Esophagus (tissue), 2 donors: ENCODE data around the gene NFATC3. TPM values are rescaled to one million over a fixed set of nuclear protein-coding genes. Genes with fewer than 3 reads are reported as not detected.

Experiments used
- H3K27ac ChIP-seq, 2 donors: one replicate each; pipeline ENCODE4 v1.5.1; 2013; ENCODE audit warnings: low read depth in 2 of 2, mild to moderate bottlenecking in 2 of 2, inconsistent platforms in 1 of 2, low read length in 1 of 2, moderate library complexity in 1 of 2
- H3K27me3 ChIP-seq, 2 donors: one replicate each; pipeline ENCODE4 v1.6.1; 2013; ENCODE audit warnings: low read length in 2 of 2, control low read depth in 1 of 2, mild to moderate bottlenecking in 1 of 2; ENCODE audit not compliant: insufficient read depth in 2 of 2, control insufficient read depth in 1 of 2
- H3K36me3 ChIP-seq, 2 donors: one replicate each; pipeline ENCODE4 v1.6.1; 2013; ENCODE audit warnings: low read length in 1 of 2; ENCODE audit not compliant: control insufficient read depth in 2 of 2, insufficient read depth in 2 of 2
- H3K4me1 ChIP-seq, 2 donors: one replicate each; pipeline ENCODE4 v1.6.1; 2013; ENCODE audit warnings: low read length in 1 of 2; ENCODE audit not compliant: control insufficient read depth in 2 of 2, insufficient read depth in 2 of 2
- H3K4me3 ChIP-seq, 2 donors: one replicate each; pipeline ENCODE4 v1.5.1; 2013; ENCODE audit warnings: low read length in 2 of 2, mild to moderate bottlenecking in 2 of 2, low read depth in 1 of 2, moderate library complexity in 1 of 2
- H3K9me3 ChIP-seq, 2 donors: one replicate each; pipeline ENCODE4 v1.6.1; 2013; ENCODE audit warnings: mild to moderate bottlenecking in 2 of 2, low read depth in 1 of 2, low read length in 1 of 2, moderate library complexity in 1 of 2; ENCODE audit not compliant: control insufficient read depth in 2 of 2, insufficient read depth in 1 of 2
- WGBS, 2 donors: extraction: QIAGEN DNeasy Blood & Tissue Kit; methylation state at CpG; one replicate each; pipeline ENCODE4 v1.1.7; 2013; 5-methylcytosine and 5-hydroxymethylcytosine counted together
- polyA plus RNA-seq, 2 donors: library from polyadenylated mRNA; stranded (reverse); fragments of 200-250 nt; gene quantifications; one replicate each; pipeline ENCODE4 v1.2.3, GENCODE V29; 2013
- donor health status: healthy with polysubstance abuse.
- donor health status: Bipolar disorder and iron deficiency.

NFATC3 gene
- polyA plus RNA-seq, 2 donors = 4.0 to 5.5 TPM

- peaks cover 0 to 17% of the 10 kb centered on the region in 2 donors for H3K4me1 ChIP-seq
- 73 to 84% methylated on average over 1 of the region's 1 CpG for WGBS, 2 donors
- H3K27me3 ChIP-seq = no peaks in the 10 kb centered on the region
- no peak overlapping the region for H3K27ac ChIP-seq
- no peak overlapping the region for H3K4me3 ChIP-seq
- H3K9me3 ChIP-seq = no peaks in the 10 kb centered on the region
- peaks cover 13 to 17% of the 10 kb centered on the region in 2 donors for H3K36me3 ChIP-seq
Observed at GRCh38 chr16:68071518-68071901, 13.7 kb upstream of the NFATC3 start.

GRCh38 chr16:68072038-68072695, 13.0 kb upstream of the NFATC3 start:
- H3K36me3 ChIP-seq = peaks cover 13 to 18% of the 10 kb centered on the region in 2 donors
- peak overlapping the region; percentile 14 to 72 for H3K27ac ChIP-seq

GRCh38 chr16:68073902-68074760, 11.0 kb upstream of the NFATC3 start:
- H3K27ac ChIP-seq = no peak overlapping the region
- H3K4me3 ChIP-seq = no peak overlapping the region
- no peaks in the 10 kb centered on the region for H3K27me3 ChIP-seq
- peaks cover 0 to 17% of the 10 kb centered on the region in 2 donors for H3K4me1 ChIP-seq
- no peaks in the 10 kb centered on the region for H3K9me3 ChIP-seq
- WGBS, 2 donors = 87 to 93% methylated on average over 9 of the region's 9 CpGs
- peaks cover 22 to 24% of the 10 kb centered on the region in 2 donors for H3K36me3 ChIP-seq

More at GRCh38 chr16:68072038-68072695, 13.0 kb upstream of the NFATC3 start:
- Histone ChIP-seq H3K9me3 (no peaks in the 10 kb centered on the region), H3K4me3 (no peak overlapping the region), H3K27me3 (no peaks in the 10 kb centered on the region), H3K4me1 (peaks cover 0 to 17% of the 10 kb centered on the region in 2 donors)
- 55 to 74% methylated on average over 9 of the region's 9 CpGs for WGBS, 2 donors

- peak overlapping the region in 1 of 2 donors; percentile 22 for H3K27ac ChIP-seq
- 86 to 88% methylated on average over 6 of the region's 6 CpGs for WGBS, 2 donors
- H3K4me3 ChIP-seq = no peak overlapping the region
- peaks cover 0 to 10% of the 10 kb centered on the region in 2 donors for H3K4me1 ChIP-seq
- no peaks in the 10 kb centered on the region for H3K27me3 ChIP-seq
- H3K9me3 ChIP-seq = no peaks in the 10 kb centered on the region
- peaks cover 19 to 22% of the 10 kb centered on the region in 2 donors for H3K36me3 ChIP-seq
Observed at GRCh38 chr16:68074850-68075555, 10.2 kb upstream of the NFATC3 start.

GRCh38 chr16:68075980-68076379, 9.2 kb upstream of the NFATC3 start:
- Histone ChIP-seq H3K4me3 (no peak overlapping the region), H3K27ac (no peak overlapping the region), H3K27me3 (no peaks in the 10 kb centered on the region), H3K4me1 (peaks cover 0 to 13% of the 10 kb centered on the region in 2 donors), H3K36me3 (peaks cover 18 to 20% of the 10 kb centered on the region in 2 donors), H3K9me3 (no peaks in the 10 kb centered on the region)
- WGBS, 2 donors = 94 to 100% methylated on average over 3 of the region's 3 CpGs

GRCh38 chr16:68076560-68076959, 8.6 kb upstream of the NFATC3 start:
- H3K27ac ChIP-seq = no peak overlapping the region
- H3K9me3 ChIP-seq = no peaks in the 10 kb centered on the region
- peaks cover 0 to 13% of the 10 kb centered on the region in 2 donors for H3K4me1 ChIP-seq
- WGBS, 2 donors = 87 to 88% methylated on average over 3 of the region's 3 CpGs
- H3K27me3 ChIP-seq = no peaks in the 10 kb centered on the region
- peaks cover 15 to 18% of the 10 kb centered on the region in 2 donors for H3K36me3 ChIP-seq
- no peak overlapping the region for H3K4me3 ChIP-seq

- Histone ChIP-seq H3K27me3 (no peaks in the 10 kb centered on the region), H3K4me3 (no peak overlapping the region), H3K9me3 (no peaks in the 10 kb centered on the region), H3K27ac (no peak overlapping the region), H3K4me1 (peaks cover 0 to 8% of the 10 kb centered on the region in 2 donors), H3K36me3 (peaks cover 10 to 18% of the 10 kb centered on the region in 2 donors)
- 86 to 90% methylated on average over 7 of the region's 7 CpGs for WGBS, 2 donors
Observed at GRCh38 chr16:68077866-68078700, 7.1 kb upstream of the NFATC3 start.

- Histone ChIP-seq H3K27me3 (no peaks in the 10 kb centered on the region), H3K4me1 (peaks cover 0 to 8% of the 10 kb centered on the region in 2 donors), H3K4me3 (no peak overlapping the region), H3K27ac (peak overlapping the region; percentile 68 to 80), H3K9me3 (no peaks in the 10 kb centered on the region), H3K36me3 (peaks cover 9 to 18% of the 10 kb centered on the region in 2 donors)
- WGBS, 2 donors = 86 to 89% methylated on average over 8 of the region's 8 CpGs
Observed at GRCh38 chr16:68078701-68079375, 6.3 kb upstream of the NFATC3 start.
